Panc1 (cell line): Measurements from ENCODE around the gene STK35.

ENCODE experiments used
- POLR2AphosphoS5 ChIP-seq: IDR thresholded peaks from 2 replicates; pipeline ENCODE4 v1.6.1; 2012; ENCODE audit warnings: mild to moderate bottlenecking, low read depth, low read length, moderate library complexity
- SIN3A ChIP-seq: IDR thresholded peaks from 2 replicates; pipeline ENCODE4 v1.6.1; 2012; ENCODE audit warnings: low read depth, mild to moderate bottlenecking, low read length, moderate library complexity, borderline replicate concordance; ENCODE audit not compliant: insufficient read depth
- TCF7L2 ChIP-seq: IDR thresholded peaks from 2 replicates; pipeline ENCODE4 v1.6.1; 2011; ENCODE audit warnings: mild to moderate bottlenecking, low read depth, low read length, inconsistent platforms
- TF ChIP-seq, protein P1 (sequence below): fragments of 450-650 bp; IDR thresholded peaks from 2 replicates; pipeline ENCODE4 v1.5.1; 2017; ENCODE audit warnings: mild to moderate bottlenecking
- TF ChIP-seq, protein P2 (sequence below), 2 experiments: IDR thresholded peaks; 2 replicates each; pipeline ENCODE4 v1.6.1; 2011 to 2012; ENCODE audit warnings: low read depth in 2 of 2, control low read depth in 1 of 2, low read length in 1 of 2, mild to moderate bottlenecking in 1 of 2, moderate library complexity in 1 of 2; ENCODE audit not compliant: insufficient read depth in 1 of 2

DNA sequence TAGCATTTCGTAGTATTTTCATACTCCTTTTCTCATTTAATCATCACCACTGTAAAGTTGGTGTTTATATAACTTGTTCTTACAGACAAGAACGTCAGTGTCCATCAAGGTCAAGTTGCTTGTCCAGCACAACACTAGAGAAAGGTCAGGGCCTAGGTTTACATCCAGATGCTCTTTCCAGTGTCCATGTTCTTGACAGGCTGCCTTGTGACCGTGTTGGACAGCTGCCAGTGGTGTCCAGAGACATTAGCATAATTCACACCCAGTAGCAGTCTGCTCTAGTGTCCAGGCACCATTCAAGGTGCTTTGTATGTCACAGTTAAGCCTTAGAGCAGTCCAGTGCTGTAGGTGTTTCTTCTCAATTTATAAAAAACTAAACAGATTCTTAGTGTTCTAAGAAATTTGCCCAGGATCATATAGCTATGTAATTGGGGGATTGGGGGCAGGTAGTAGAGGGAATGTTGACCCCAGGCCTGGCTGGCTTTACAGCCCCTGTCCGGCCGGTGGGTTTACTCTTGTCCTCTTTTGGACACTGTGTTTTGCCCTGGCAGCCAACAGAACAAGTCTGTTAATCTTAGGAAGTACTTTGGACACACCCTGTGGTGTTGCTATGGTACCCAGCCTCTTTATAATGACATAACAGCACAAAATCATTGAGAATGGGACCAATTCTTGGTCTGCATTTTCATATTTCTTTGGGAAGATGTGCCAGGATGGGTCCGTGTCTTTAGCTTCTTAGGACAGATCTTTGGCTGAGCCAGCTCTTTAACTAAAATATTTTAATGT is 8.0 kb downstream of the STK35 start:
- TF ChIP-seq, protein P1, sequence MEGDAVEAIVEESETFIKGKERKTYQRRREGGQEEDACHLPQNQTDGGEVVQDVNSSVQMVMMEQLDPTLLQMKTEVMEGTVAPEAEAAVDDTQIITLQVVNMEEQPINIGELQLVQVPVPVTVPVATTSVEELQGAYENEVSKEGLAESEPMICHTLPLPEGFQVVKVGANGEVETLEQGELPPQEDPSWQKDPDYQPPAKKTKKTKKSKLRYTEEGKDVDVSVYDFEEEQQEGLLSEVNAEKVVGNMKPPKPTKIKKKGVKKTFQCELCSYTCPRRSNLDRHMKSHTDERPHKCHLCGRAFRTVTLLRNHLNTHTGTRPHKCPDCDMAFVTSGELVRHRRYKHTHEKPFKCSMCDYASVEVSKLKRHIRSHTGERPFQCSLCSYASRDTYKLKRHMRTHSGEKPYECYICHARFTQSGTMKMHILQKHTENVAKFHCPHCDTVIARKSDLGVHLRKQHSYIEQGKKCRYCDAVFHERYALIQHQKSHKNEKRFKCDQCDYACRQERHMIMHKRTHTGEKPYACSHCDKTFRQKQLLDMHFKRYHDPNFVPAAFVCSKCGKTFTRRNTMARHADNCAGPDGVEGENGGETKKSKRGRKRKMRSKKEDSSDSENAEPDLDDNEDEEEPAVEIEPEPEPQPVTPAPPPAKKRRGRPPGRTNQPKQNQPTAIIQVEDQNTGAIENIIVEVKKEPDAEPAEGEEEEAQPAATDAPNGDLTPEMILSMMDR, result no peak
- TF ChIP-seq POLR2AphosphoS5 (no peak), SIN3A (no peak), TCF7L2 (no peak)
- TF ChIP-seq, protein P2, sequence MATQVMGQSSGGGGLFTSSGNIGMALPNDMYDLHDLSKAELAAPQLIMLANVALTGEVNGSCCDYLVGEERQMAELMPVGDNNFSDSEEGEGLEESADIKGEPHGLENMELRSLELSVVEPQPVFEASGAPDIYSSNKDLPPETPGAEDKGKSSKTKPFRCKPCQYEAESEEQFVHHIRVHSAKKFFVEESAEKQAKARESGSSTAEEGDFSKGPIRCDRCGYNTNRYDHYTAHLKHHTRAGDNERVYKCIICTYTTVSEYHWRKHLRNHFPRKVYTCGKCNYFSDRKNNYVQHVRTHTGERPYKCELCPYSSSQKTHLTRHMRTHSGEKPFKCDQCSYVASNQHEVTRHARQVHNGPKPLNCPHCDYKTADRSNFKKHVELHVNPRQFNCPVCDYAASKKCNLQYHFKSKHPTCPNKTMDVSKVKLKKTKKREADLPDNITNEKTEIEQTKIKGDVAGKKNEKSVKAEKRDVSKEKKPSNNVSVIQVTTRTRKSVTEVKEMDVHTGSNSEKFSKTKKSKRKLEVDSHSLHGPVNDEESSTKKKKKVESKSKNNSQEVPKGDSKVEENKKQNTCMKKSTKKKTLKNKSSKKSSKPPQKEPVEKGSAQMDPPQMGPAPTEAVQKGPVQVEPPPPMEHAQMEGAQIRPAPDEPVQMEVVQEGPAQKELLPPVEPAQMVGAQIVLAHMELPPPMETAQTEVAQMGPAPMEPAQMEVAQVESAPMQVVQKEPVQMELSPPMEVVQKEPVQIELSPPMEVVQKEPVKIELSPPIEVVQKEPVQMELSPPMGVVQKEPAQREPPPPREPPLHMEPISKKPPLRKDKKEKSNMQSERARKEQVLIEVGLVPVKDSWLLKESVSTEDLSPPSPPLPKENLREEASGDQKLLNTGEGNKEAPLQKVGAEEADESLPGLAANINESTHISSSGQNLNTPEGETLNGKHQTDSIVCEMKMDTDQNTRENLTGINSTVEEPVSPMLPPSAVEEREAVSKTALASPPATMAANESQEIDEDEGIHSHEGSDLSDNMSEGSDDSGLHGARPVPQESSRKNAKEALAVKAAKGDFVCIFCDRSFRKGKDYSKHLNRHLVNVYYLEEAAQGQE (IDR thresholded peaks at IDR 0.05; ENCODE audit: insufficient read depth in 1 of 2, low read depth in 2 of 2, low read length in 1 of 2), result no peak
